Measurements from ENCODE around the gene MYO18B. TPM values are rescaled to one million over a fixed set of nuclear protein-coding genes. Genes with fewer than 3 reads are reported as not detected.

Gene MYO18B
- total and polyA plus RNA-seq, 2 donors from 2014 or later, result 0.19 to 0.41 TPM

DNA sequence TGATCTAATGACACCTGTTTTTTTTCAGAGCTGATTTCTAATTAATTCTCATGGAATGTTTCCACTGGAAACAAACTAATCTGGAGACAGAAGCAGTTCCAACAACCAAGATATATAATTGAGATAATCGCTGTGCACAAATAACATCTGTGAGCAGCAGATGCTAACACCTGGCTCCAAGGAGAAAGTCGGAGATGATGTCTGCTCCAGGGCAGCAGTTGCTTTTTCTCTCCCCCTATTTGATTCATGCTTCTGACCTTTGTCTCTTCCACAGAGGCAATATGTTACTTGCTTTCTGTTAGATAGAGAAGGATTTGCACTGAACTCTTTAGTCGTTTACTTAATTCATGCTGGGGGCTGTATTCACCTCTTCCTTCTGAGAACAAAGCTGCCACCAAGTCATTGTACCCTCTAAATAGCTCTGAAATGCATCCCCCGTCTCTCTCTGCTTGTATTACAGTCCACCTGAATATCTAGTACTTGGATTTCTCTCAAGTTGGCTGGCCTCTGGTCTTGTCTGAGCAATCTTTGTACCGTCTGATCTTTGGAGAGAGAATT lies 187.4 kb downstream of the MYO18B start:
- intact Hi-C loops (cut with DNase I), result no loop called here
- no peak overlapping the region for H3K9ac ChIP-seq (ENCODE audit: low read length in 3 of 3)
- no peaks in the 10 kb centered on the region for H3K27me3 ChIP-seq (ENCODE audit: control insufficient read depth, insufficient read depth, low read length)
- H3K36me3 ChIP-seq (ENCODE audit: control insufficient read depth in 2 of 3, insufficient read depth in 3 of 3, low read length in 3 of 3), result no peaks in the 10 kb centered on the region
- no peak overlapping the region for H3K4me3 ChIP-seq (ENCODE audit: low read length in 3 of 3)
- H3K4me1 ChIP-seq (ENCODE audit: control insufficient read depth in 2 of 3, insufficient read depth in 2 of 3, low read depth in 1 of 3, low read length in 3 of 3), result no peaks in the 10 kb centered on the region
- FAIRE-seq (no peak), DNase-seq (no peak)
- TF ChIP-seq, protein P1, sequence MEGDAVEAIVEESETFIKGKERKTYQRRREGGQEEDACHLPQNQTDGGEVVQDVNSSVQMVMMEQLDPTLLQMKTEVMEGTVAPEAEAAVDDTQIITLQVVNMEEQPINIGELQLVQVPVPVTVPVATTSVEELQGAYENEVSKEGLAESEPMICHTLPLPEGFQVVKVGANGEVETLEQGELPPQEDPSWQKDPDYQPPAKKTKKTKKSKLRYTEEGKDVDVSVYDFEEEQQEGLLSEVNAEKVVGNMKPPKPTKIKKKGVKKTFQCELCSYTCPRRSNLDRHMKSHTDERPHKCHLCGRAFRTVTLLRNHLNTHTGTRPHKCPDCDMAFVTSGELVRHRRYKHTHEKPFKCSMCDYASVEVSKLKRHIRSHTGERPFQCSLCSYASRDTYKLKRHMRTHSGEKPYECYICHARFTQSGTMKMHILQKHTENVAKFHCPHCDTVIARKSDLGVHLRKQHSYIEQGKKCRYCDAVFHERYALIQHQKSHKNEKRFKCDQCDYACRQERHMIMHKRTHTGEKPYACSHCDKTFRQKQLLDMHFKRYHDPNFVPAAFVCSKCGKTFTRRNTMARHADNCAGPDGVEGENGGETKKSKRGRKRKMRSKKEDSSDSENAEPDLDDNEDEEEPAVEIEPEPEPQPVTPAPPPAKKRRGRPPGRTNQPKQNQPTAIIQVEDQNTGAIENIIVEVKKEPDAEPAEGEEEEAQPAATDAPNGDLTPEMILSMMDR (IDR thresholded peaks at IDR 0.05; ENCODE audit: borderline replicate concordance, extremely low read depth, insufficient read depth), result no peak
- H3K27ac ChIP-seq (ENCODE audit: low read depth in 2 of 2, low read length in 2 of 2), result no peak overlapping the region
- H3K9me3 ChIP-seq (ENCODE audit: control insufficient read depth in 2 of 3, insufficient read depth in 1 of 3, low read length in 3 of 3), result no peaks in the 10 kb centered on the region

- DNase-seq (no peak), FAIRE-seq (no peak)
- Histone ChIP-seq H3K9me3 (ENCODE audit: control insufficient read depth in 2 of 3, insufficient read depth in 1 of 3, low read length in 3 of 3) (no peaks in the 10 kb centered on the region), H3K27me3 (ENCODE audit: control insufficient read depth, insufficient read depth, low read length) (no peaks in the 10 kb centered on the region), H3K4me3 (ENCODE audit: low read length in 3 of 3) (no peak overlapping the region), H3K9ac (ENCODE audit: low read length in 3 of 3) (no peak overlapping the region), H3K27ac (ENCODE audit: low read depth in 2 of 2, low read length in 2 of 2) (no peak overlapping the region), H3K4me1 (ENCODE audit: control insufficient read depth in 2 of 3, insufficient read depth in 2 of 3, low read depth in 1 of 3, low read length in 3 of 3) (no peaks in the 10 kb centered on the region), H3K36me3 (ENCODE audit: control insufficient read depth in 2 of 3, insufficient read depth in 3 of 3, low read length in 3 of 3) (no peaks in the 10 kb centered on the region)
- intact Hi-C loops (cut with DNase I), result no loop called here
- TF ChIP-seq, protein P1 (IDR thresholded peaks at IDR 0.05; ENCODE audit: borderline replicate concordance, extremely low read depth, insufficient read depth), result no peak
Measured at GRCh38 chr22:25930083-25930482, 188.1 kb downstream of the MYO18B start.

DNA sequence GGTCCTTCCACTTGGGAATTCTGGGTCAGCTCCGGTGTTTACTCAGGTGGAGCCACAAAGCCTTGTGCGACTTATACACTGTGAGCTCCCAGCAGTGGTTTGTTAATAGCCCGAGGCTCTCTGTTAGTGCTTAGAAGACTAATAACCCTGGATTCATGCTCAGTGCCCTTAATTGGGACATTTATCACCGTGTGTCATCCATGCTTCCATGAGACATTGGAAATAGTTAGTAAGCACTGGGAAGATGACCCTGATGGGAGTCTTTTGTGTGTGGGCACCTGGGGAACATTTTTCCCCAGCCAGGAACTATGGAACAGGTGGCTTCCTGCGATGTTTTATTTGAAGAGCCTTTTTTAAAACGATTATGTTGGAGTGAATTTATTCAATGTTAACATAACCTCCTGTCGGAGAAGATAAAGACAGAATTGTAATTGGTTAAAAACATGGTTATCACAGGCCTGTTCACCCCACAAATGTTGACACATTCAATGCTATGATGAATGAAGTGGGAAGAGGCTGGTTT lies 188.9 kb downstream of the MYO18B start:
- Histone ChIP-seq H3K4me3 (ENCODE audit: low read length in 3 of 3) (no peak overlapping the region), H3K9ac (ENCODE audit: low read length in 3 of 3) (no peak overlapping the region), H3K27ac (ENCODE audit: low read depth in 2 of 2, low read length in 2 of 2) (no peak overlapping the region), H3K27me3 (ENCODE audit: control insufficient read depth, insufficient read depth, low read length) (no peaks in the 10 kb centered on the region), H3K36me3 (ENCODE audit: control insufficient read depth in 2 of 3, insufficient read depth in 3 of 3, low read length in 3 of 3) (no peaks in the 10 kb centered on the region), H3K9me3 (ENCODE audit: control insufficient read depth in 2 of 3, insufficient read depth in 1 of 3, low read length in 3 of 3) (no peaks in the 10 kb centered on the region), H3K4me1 (ENCODE audit: control insufficient read depth in 2 of 3, insufficient read depth in 2 of 3, low read depth in 1 of 3, low read length in 3 of 3) (no peaks in the 10 kb centered on the region)
- TF ChIP-seq, protein P1 (IDR thresholded peaks at IDR 0.05; ENCODE audit: borderline replicate concordance, extremely low read depth, insufficient read depth), result no peak
- intact Hi-C loops (cut with DNase I), result no loop called here
- DNase-seq, result peak in 2 of 5 donors; percentile 19 to 34
- FAIRE-seq, result no peak
